Small intestine (tissue), 16 donors: ENCODE results near the gene ANGPTL3. TPM values are rescaled to one million over a fixed set of nuclear protein-coding genes. Genes with fewer than 3 reads are reported as not detected.
"Not testable (repeated sequence)": the region's sequence is repeated elsewhere in the genome, so short reads cannot be mapped to it uniquely, and the experiment has no call there.

Source experiments
- DNase-seq, 2 donors: peaks; one replicate each; pipeline versions ENCODE4 v3.0.0 to v3.0.0-alpha.2; 2013
- FAIRE-seq: peaks from 2 replicates; lab custom pipeline; 2012; peaks lifted over from hg19 to GRCh38; lab: Jason Lieb, UNC
- H3K27ac ChIP-seq, 3 donors: one replicate each; pipeline ENCODE4 v1.5.1; 2013; ENCODE audit warnings: low read length in 2 of 3, mild to moderate bottlenecking in 2 of 3, control low read depth in 1 of 3, inconsistent platforms in 1 of 3, low read depth in 1 of 3, moderate library complexity in 1 of 3
- H3K27me3 ChIP-seq, 3 donors: one replicate each; pipeline ENCODE4 v1.6.1; 2013; ENCODE audit warnings: low read length in 3 of 3, inconsistent platforms in 1 of 3; ENCODE audit not compliant: control insufficient read depth in 3 of 3, insufficient read depth in 3 of 3
- H3K36me3 ChIP-seq, 3 donors: one replicate each; pipeline ENCODE4 v1.6.1; 2013; ENCODE audit warnings: low read length in 3 of 3, inconsistent platforms in 1 of 3, low read depth in 1 of 3, mild to moderate bottlenecking in 1 of 3, moderate library complexity in 1 of 3; ENCODE audit not compliant: control insufficient read depth in 3 of 3, insufficient read depth in 2 of 3
- H3K4me1 ChIP-seq, 3 donors: one replicate each; pipeline ENCODE4 v1.6.1; 2013; ENCODE audit warnings: low read length in 2 of 3, inconsistent platforms in 1 of 3, low read depth in 1 of 3, mild to moderate bottlenecking in 1 of 3, moderate library complexity in 1 of 3; ENCODE audit not compliant: control insufficient read depth in 3 of 3, insufficient read depth in 2 of 3
- H3K4me3 ChIP-seq, 3 donors: one replicate each; pipeline ENCODE4 v1.5.1; 2013; ENCODE audit warnings: low read length in 3 of 3, control low read depth in 1 of 3, inconsistent platforms in 1 of 3, low read depth in 1 of 3, mild to moderate bottlenecking in 1 of 3, moderate library complexity in 1 of 3
- H3K9me3 ChIP-seq, 2 donors: one replicate each; pipeline ENCODE4 v1.6.1; 2013; ENCODE audit warnings: low read depth in 1 of 2, low read length in 1 of 2; ENCODE audit not compliant: control insufficient read depth in 2 of 2, insufficient read depth in 1 of 2
- WGBS, 3 donors: extraction: QIAGEN DNeasy Blood & Tissue Kit; methylation state at CpG; one replicate each; pipeline ENCODE4 v1.1.7; 2013; 5-methylcytosine and 5-hydroxymethylcytosine counted together
- long read RNA-seq, 10 donors: transcript quantifications; one replicate each; lab custom pipeline, GENCODE V29; 2026
- polyA plus RNA-seq, 4 donors: library from polyadenylated mRNA; stranded (reverse) in 3 of 4; unstranded in 1 of 4; fragments of 200-250 nt in 3 of 4; fragments of 120-200 nt in 1 of 4; gene quantifications; one replicate each; pipeline versions ENCODE4 v1.2.1 to v1.2.3, GENCODE V29; 2013
- donor health status: healthy with polysubstance abuse.
- donor health status: control.
- donor health status: control.
- donor health status: Bipolar disorder and iron deficiency.
- donor health status: healthy.

ANGPTL3 gene, protein sequence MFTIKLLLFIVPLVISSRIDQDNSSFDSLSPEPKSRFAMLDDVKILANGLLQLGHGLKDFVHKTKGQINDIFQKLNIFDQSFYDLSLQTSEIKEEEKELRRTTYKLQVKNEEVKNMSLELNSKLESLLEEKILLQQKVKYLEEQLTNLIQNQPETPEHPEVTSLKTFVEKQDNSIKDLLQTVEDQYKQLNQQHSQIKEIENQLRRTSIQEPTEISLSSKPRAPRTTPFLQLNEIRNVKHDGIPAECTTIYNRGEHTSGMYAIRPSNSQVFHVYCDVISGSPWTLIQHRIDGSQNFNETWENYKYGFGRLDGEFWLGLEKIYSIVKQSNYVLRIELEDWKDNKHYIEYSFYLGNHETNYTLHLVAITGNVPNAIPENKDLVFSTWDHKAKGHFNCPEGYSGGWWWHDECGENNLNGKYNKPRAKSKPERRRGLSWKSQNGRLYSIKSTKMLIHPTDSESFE
- 10 to 100 TPM in 1 of 4 donors, not detected in 3; 19.5 TPM for polyA plus RNA-seq
- long read RNA-seq, donor 1, result 0 reads
- long read RNA-seq, donor 2, result 0 reads
- long read RNA-seq, donor 3, result 0 reads
- long read RNA-seq, donor 4, result 0 reads
- long read RNA-seq, donor 5, result 0 reads
- long read RNA-seq, donor 6, partial matches to known transcripts, result 0 of 3 reads
- long read RNA-seq, donor 6, other reads (novel, unspliced or antisense), result 0 of 3 reads
- long read RNA-seq, donor 7, result 0 reads
- long read RNA-seq, donor 8, result 0 reads
- long read RNA-seq, donor 9, partial matches to known transcripts, result 0 of 1 reads
- long read RNA-seq, donor 9, other reads (novel, unspliced or antisense), result 0 of 1 reads
- long read RNA-seq, donor 10, result 0 reads

DNA sequence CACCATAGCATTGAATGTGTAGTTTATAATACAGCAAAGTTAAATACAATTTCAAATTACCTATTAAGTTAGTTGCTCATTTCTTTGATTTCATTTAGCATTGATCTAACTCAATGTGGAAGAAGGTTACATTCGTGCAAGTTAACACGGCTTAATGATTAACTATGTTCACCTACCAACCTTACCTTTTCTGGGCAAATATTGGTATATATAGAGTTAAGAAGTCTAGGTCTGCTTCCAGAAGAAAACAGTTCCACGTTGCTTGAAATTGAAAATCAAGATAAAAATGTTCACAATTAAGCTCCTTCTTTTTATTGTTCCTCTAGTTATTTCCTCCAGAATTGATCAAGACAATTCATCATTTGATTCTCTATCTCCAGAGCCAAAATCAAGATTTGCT lies at the start of gene ANGPTL3:
Gene ANGPTL3, plus strand, starts transcription at position 240 of the 400 bp plus-strand sequence. Its CDS starts 47 bp downstream, at position 287.
- peak in 1 of 2 donors; percentile 41 for DNase-seq
- no peaks in the 10 kb centered on the region for H3K9me3 ChIP-seq
- no peak within 1 kb of the TSS for H3K4me3 ChIP-seq
- no peaks in the 10 kb centered on the region for H3K4me1 ChIP-seq
- no peaks in the 10 kb centered on the region for H3K27me3 ChIP-seq
- H3K27ac ChIP-seq, result no peak within 1 kb of the TSS
- peaks cover 0 to 3% (median 0%) of the 10 kb centered on the region in 3 donors for H3K36me3 ChIP-seq
- peak; percentile 81 for FAIRE-seq
- 50 to 68% (median 55%) methylated on average over 3 of the region's 3 CpGs for WGBS, 3 donors

DNA sequence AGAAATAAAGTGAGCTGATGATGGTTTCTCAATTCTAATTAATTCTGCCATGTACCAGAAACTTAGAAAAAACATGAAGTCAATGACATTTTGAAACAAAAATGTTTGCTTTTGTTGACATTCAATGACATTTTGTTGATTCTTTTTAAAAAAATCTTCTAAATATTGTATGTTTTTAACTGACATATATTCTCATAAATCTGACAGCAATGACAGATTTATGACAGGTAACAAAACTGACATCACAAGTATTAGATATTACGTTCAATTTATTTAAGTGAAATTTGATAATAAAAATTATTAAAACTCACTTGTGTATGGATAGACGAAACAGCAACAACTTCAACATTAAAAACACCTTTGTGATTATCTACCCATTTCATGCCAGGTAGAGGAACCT lies 36.0 kb upstream of the ANGPTL3 start:
- FAIRE-seq (no peak), DNase-seq (no peak)
- Histone ChIP-seq H3K36me3 (peaks cover 0 to 5% (median 4%) of the 10 kb centered on the region in 3 donors), H3K27ac (no peak overlapping the region), H3K9me3 (no peaks in the 10 kb centered on the region), H3K4me1 (no peaks in the 10 kb centered on the region), H3K27me3 (no peaks in the 10 kb centered on the region), H3K4me3 (no peak overlapping the region)
- 91 to 96% (median 93%) methylated on average over 2 of the region's 2 CpGs for WGBS, 3 donors

DNA sequence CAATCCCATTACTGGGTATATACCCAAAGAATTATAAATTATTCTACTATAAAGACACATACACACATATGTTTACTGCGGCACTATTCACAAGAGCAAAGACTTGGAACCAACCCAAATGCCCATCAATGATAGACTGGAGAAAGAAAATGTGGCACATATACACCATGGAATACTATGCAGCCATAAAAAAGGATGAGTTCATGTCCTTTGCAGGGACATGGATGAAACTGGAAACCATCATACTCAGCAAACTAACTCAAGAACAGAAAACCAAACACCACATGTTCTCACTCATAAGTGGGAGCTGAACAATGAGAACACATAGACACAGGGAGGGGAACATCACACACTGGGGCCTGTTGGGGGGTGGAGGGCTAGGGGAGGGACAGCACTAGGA lies 30.1 kb upstream of the ANGPTL3 start:
- not testable (repeated sequence) for H3K27ac ChIP-seq, FAIRE-seq, H3K9me3 ChIP-seq, H3K27me3 ChIP-seq, DNase-seq, H3K4me1 ChIP-seq, H3K4me3 ChIP-seq, H3K36me3 ChIP-seq
- 100% methylated on average over 1 of the region's 1 CpG for WGBS, 3 donors

DNA sequence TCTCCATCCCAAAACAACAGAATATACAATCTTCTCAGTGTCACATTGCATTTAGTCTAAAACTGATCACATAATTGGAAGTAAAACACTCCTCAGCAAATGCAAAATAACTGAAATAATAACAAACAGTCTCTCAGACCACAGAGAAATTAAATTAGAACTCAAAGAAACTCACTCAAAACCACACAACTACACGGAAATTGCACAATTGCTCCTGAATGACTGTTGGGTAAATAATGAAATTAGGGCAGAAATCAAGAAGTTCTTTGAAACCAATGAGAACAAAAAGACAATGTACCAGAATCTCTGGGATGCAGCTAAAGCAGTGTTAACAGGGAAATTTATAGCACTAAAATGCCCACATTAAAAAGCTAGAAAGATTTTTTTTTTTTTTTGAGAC lies 29.4 kb upstream of the ANGPTL3 start:
- H3K4me1 ChIP-seq, DNase-seq, H3K9me3 ChIP-seq, H3K27ac ChIP-seq, H3K27me3 ChIP-seq, H3K4me3 ChIP-seq, FAIRE-seq, H3K36me3 ChIP-seq: not testable (repeated sequence)
- 55 to 83% (median 74%) methylated on average over 1 of the region's 1 CpG for WGBS, 3 donors

DNA sequence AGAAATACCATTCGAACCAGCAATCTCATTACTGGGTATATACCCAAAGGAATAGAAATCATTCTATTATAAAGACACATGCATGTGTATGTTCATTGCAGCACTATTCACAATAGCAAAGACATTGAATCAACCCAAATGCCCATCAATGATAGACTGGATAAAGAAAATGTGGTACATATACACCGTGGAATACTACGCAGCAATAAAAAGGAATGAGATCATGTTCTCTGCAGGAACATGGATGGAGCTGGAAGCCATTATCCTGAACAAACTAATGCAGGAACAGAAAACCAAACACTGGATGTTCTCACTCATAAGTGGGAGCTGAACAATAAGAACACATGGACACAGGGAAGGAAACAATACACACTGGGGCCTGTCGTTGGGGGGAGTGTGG lies 25.8 kb upstream of the ANGPTL3 start:
- WGBS, 3 donors, result 87 to 96% (median 94%) methylated on average over 4 of the region's 4 CpGs
- not testable (repeated sequence) for H3K4me1 ChIP-seq, H3K27ac ChIP-seq, H3K4me3 ChIP-seq, DNase-seq, H3K27me3 ChIP-seq, H3K9me3 ChIP-seq, H3K36me3 ChIP-seq, FAIRE-seq

DNA sequence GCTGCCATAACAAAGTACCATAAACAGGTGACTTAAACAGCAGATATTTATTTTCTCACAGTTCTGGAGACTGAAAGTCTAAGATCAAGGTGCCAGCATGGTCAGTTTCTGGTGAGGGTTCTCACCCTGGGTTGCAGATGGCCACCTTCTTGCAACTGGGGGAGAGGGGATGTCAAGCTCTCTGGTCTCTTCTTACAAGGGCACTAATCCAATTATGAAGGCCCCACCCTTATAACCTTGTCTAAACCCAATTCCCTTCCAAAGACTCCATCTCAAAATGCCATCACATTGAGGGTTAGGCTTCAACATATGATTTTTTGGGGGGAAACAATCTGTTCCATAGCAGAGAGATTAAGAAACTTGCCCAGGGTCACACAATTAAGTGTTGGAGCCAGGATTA lies 24.8 kb upstream of the ANGPTL3 start:
- Histone ChIP-seq H3K9me3 (peaks cover 0 to 3% of the 10 kb centered on the region in 2 donors), H3K27me3 (no peaks in the 10 kb centered on the region), H3K36me3 (peaks cover 0 to 6% (median 2%) of the 10 kb centered on the region in 3 donors), H3K4me3 (no peak overlapping the region), H3K4me1 (no peaks in the 10 kb centered on the region), H3K27ac (no peak overlapping the region)
- FAIRE-seq (no peak), DNase-seq (no peak)

DNA sequence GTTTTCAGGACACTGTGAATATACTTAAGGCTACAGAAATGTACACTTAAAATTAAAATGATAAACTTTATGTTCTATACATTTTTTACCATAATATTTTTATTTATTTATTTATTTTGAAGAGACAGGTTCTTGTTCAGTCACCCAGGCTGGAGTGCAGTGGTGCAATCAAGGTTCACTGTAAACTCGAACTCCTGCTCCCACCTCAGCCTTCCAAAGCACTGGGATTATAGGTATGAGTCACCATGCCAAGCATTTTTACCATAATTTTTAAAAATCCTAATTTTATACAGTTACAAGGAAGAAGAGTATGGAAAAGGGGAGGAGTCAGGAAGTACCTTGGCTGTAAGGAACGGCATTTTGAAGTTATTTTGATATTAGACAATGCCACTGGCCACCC lies 23.6 kb upstream of the ANGPTL3 start:
- FAIRE-seq, result no peak
- Histone ChIP-seq H3K9me3 (peaks cover 0 to 3% of the 10 kb centered on the region in 2 donors), H3K27ac (no peak overlapping the region)

DNA sequence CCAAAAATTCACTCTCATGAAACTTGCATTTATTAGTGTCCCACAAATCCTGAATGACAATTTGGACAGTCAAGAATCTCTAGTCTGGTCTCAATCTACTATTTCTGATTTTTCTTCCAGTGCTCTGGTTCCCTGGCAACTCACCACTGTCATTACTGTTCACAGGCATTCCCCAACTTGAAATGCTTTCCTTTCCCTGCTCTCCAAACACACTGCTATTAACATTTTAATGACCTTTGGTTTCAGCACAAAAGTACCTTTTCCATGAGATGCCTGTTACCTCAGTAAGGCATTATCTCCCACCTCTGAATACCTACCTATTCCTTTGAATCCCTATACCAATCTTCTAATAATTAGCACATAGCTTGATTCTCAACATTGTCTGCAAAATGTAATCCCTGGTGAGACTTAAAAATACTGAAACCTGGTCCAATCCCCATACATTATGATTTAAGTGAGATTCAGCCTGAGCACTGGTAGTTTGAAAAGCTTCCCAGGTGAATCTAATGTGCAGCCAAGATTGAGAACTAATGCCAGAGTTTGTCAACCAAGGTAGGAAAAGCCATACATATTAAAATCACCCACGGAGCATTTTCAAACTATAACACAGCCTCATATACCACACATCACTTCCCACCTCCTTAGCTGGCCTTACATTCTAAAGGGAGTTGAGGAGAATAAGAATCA lies 11.7 kb upstream of the ANGPTL3 start:
- Histone ChIP-seq H3K27ac (no peak overlapping the region), H3K9me3 (no peaks in the 10 kb centered on the region), H3K36me3 (peaks cover 0 to 2% (median 0%) of the 10 kb centered on the region in 3 donors), H3K27me3 (no peaks in the 10 kb centered on the region), H3K4me3 (no peak overlapping the region), H3K4me1 (peaks cover 0 to 4% (median 0%) of the 10 kb centered on the region in 3 donors)
- FAIRE-seq (no peak), DNase-seq (peak in 1 of 2 donors; percentile 26)
- WGBS, 3 donors, result 47 to 84% (median 50%) methylated on average over 1 of the region's 1 CpG

More for the DNA sequence above, 23.6 kb upstream of the ANGPTL3 start:
- peaks cover 0 to 9% (median 2%) of the 10 kb centered on the region in 3 donors for H3K36me3 ChIP-seq
- no peak overlapping the region for H3K4me3 ChIP-seq
- 40 to 44% (median 42%) methylated on average over 2 of the region's 2 CpGs for WGBS, 3 donors
- H3K4me1 ChIP-seq, result no peaks in the 10 kb centered on the region
- no peaks in the 10 kb centered on the region for H3K27me3 ChIP-seq
- DNase-seq, result no peak
